Activated CD4-positive, alpha-beta T cell treated with anti-CD3 and anti-CD28 coated beads for 48 hours (primary cell): Measurements from ENCODE around the gene ERF.
"Not testable (repeated sequence)": the region's sequence is repeated elsewhere in the genome, so short reads cannot be mapped to it uniquely, and the experiment has no call there.

ENCODE experiments used
- DNase-seq: peaks from one replicate; pipeline ENCODE4 v3.0.0-alpha.2; 2020

Gene ERF

GRCh38 chr19:42274065-42274682 lies 19.2 kb upstream of the ERF start:
- no peak for DNase-seq

GRCh38 chr19:42273407-42274064 lies 18.6 kb upstream of the ERF start:
- no peak for DNase-seq

- DNase-seq, result no peak
These were observed 18.1 kb upstream of the ERF start for GRCh38 chr19:42272989-42273406.

GRCh38 chr19:42272535-42272897 lies 17.6 kb upstream of the ERF start:
- DNase-seq, result no peak

- DNase-seq, result no peak
These were observed 17.1 kb upstream of the ERF start for GRCh38 chr19:42271861-42272534.

- DNase-seq, result no peak
These were observed 16.1 kb upstream of the ERF start for GRCh38 chr19:42271045-42271419.

GRCh38 chr19:42270346-42271044 lies 15.6 kb upstream of the ERF start:
- DNase-seq, result peak; percentile 79

- no peak for DNase-seq
These were observed 14.8 kb upstream of the ERF start for GRCh38 chr19:42269478-42270345.

- DNase-seq, result peak; percentile 99
These were observed 14.0 kb upstream of the ERF start, which contains the start of gene CIC for GRCh38 chr19:42268704-42269477. TSS of gene CIC (plus strand) at chr19:42269252. CDS start at chr19:42271784, 2,532 bp downstream.

GRCh38 chr19:42268142-42268703 lies 13.3 kb upstream of the ERF start:
- DNase-seq, result peak; percentile 98

GRCh38 chr19:42267644-42268141 lies 12.8 kb upstream of the ERF start:
- DNase-seq, result no peak

- DNase-seq, result not testable (repeated sequence)
These were observed 12.1 kb upstream of the ERF start for GRCh38 chr19:42266928-42267603.

- not testable (repeated sequence) for DNase-seq
These were observed 11.2 kb upstream of the ERF start for GRCh38 chr19:42266105-42266504.

GRCh38 chr19:42261763-42262162 lies 6.8 kb upstream of the ERF start:
- DNase-seq, result no peak

GRCh38 chr19:42257842-42258241 lies 2.9 kb upstream of the ERF start:
- DNase-seq, result not testable (repeated sequence)

- DNase-seq, result no peak
These were observed 1.1 kb upstream of the ERF start for GRCh38 chr19:42255766-42256745.

- DNase-seq, result peak; percentile 84
These were observed 659 bp downstream of the ERF start for GRCh38 chr19:42254089-42254849.
